Left hindlimb (tissue), 1 donor: ENCODE data around the gene LCA5.
"Not testable (repeated sequence)": the region's sequence is repeated elsewhere in the genome, so short reads cannot be mapped to it uniquely, and the experiment has no call there.

Source experiments
- DNase-seq: peaks from one replicate; pipeline ENCODE4 v3.0.0-alpha.2; 2018

Gene LCA5

GRCh38 chr6:79536954-79537747 is at the start of gene LCA5:
Gene LCA5 (minus strand): TSS chr6:79537430. CDS start chr6:79518894, 18,536 bp downstream.
- DNase-seq = peak; percentile 97

- DNase-seq = no peak
Measured at GRCh38 chr6:79586548-79586947, 49.3 kb upstream of the LCA5 start.

DNA sequence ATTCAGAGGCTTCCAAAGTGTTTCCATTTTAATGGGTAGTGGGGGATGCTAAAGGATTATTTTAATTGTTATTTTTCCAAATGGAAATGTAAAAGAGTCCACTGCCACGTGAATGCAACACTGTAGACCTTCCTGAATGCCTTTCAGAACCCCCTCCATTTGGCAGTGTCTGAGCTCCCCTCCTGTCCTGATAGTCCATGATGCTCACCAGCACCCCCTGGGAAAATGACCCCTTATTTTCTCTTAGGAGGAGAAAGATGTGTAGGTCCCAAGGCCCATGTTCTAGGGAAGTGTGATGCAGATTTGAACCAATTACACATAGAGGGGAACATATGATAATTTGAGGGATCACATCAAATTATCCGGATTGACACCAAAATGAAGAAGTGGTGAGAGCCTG is 47.1 kb upstream of the LCA5 start:
- no peak for DNase-seq

DNA sequence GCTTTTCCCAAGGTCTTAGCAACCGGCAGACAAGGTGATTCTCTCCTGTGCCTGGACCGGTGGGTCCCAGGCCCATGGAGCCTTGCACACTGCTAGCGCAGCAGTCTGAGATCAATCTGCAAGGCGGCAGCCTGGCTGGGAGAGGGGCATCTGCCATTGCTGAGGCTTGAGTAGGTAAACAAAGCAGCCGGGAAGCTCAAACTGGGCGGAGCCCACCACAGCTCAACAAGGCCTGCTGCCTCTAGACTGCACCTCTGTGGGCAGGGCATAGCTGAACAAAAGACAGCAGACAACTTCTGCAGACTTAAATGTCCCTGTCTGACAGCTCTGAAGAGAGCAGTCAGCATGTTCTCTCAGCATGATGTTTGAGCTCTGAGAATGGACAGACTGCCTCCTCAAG is 40.7 kb upstream of the LCA5 start:
- not testable (repeated sequence) for DNase-seq

DNA sequence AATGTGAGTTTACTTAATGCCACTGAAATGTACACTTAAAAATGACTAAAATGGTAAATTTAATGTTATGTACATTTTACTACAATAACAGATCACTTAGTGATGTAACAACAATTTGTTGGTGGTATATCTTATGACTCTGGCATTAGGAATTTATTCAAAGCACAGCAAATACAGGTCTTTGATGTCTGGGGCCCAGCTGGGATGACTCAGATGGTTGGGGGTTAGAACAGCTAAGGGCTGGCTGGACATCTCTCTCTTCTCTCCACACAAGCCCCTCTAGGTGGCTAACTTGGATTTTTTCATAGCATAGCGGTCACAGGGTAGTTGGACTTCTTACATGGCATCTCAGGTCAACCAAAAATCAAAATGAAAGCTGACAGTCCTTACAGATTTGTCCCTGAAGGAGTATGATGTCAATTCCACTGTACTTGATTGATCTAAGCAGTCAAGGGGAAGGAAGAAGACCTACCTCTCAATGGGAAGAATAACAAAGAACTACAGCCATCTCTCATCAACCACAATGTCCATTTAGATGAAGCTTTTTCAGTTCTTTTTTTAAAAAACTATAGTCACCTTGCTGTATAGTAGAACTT is 37.5 kb upstream of the LCA5 start:
- no peak for DNase-seq

DNA sequence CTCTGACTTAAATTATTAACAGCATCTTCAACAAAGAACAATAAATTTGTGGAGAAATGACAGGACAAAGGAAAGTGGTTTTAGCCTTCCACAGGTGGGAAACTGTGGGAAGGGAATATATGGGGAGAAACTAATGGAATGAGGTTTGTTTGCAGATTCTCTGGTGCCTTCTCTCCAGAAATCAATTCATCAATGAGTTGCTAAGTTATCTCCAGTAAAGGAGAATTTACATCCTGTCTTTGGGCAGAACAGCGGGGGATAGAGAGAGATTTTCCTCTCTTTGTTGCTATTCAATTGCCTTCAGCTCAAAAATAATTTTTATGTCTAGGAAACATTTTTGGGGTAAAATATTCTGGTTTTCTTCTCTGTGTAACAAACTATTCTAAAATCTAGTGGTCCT is 36.9 kb upstream of the LCA5 start:
- no peak for DNase-seq

- no peak for DNase-seq
Measured at GRCh38 chr6:79571030-79571367, 33.8 kb upstream of the LCA5 start.

DNA sequence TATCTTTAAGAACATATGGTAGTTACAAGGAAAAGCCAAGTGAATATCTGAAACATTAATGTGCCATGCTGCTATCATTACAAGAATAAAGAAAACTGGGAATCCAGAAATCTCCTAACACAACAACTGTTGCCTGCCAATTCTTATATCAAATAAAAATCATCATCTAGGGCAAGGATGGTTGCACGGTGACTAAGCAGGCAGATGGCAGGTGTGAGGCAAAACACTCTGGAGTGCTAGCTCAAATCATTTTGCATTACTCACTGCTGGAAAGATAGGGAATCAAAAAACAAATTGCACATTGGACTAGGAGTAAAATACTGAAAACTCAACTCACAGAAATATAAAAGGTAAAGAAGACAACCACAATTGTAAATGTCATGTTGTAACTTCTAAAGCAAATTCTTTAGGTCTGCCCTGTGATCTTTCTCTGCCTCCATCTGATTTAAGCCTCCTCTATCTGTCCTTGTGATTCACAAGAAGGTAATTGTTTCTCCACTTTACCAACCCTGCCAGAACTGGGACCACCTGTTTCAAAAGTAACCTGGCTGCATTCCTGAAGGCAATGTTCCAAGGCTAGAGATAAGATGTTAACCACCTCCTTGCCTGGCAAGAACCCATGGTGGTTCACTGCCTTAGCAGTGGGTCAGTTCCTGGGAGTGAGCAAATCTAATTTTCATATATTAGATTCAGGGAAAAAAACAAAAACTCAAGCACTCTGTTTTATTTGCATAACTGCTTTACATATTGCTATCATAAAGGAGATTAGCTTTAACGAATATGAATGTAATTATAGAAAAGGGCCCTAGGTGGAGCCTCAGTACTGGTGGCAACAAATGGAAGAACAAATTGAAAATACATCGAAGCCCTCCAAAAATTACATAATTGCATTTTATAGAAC is 33.1 kb upstream of the LCA5 start:
- DNase-seq = no peak

- no peak for DNase-seq
Measured at GRCh38 chr6:79568996-79569395, 31.8 kb upstream of the LCA5 start.

DNA sequence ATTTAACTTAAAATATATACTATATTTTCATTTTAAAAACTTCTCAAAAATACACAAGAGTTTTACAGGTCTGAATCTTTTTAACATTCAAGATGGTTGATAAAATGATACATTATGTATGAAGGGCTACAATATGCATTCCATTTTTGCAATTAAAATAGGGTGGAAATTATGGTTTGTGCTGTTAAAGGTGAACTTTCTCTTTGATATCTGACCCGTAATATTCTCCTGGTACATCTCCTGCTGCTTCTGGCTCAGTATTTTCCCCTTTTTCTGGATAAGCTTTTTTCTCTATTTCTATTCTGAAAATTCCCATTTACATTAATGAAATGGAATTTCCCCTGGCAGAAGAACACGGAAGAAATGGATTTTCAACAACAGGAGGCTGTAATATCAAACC is 27.4 kb upstream of the LCA5 start:
- DNase-seq = no peak

DNA sequence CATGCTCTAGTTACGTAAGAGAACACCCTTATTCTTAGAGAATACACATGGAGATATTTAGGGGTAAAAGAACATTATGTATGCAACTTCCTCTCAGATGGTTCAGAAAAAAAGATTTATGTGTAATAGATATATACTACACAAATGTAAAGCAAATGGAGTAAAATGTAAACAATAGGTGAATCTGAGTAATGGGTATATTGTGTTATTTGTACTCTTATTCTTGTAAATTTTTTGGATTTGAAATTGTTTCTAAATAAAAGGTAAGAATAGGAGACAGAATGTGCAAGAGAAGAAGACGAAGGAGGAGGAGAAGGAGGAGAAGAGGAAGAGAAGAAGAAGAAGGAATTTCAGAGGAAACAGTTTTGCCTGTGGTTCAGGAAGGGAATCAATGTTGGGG is 22.5 kb upstream of the LCA5 start:
- no peak for DNase-seq

DNA sequence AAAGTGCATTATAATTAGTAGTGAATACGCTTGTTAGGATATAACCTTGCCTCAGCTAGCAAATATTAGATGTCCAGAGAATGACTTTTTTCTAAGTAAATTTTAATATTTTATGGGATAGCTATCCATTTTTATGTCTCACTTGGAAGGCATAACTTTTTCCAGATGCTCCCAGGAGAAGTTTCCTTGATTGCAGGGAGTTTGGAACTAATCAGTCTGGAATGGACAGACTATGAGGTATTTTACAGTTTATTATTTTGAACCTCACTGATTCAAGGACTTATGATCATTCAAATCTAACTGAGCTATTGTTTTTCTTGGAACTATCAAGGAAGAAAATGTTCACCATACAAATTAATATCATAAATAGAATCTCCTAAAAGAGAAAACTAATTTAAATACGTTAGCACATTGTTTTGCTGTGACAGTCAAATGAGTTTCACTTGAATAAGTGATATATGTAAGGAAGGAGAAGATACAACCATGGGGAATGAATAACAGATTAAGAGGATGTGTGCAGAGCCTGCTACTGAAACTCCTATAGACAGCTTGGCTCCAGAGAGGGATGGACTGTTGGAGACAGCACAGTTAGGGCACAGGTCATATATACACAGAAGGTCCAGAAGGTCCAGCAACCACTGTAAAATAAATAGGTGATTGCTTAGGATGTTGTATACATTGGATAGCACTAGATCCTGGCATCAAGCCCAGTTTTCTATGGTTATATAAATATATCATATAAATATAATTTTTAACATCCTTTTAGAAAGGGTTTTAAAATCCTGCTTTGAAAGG is 20.6 kb upstream of the LCA5 start:
- no peak for DNase-seq

DNA sequence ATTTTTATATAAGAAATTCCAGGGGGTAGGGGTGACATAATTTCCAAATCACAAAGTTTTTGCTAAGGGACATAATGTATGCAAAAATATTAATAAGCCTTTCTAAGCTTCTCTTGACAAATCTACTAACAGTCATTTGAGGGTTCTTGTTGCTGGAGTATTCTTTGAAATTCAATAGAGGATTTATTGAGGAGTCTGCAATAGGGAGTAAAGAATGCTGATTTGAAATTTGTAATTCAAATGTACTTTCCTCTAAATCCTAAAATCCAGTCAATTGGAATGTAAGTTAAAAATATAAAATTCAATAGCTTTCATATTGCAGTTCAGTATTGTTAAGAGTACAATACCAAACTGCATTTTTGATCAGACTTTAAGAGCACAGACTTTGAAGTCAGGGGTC is 17.1 kb upstream of the LCA5 start:
- no peak for DNase-seq

- no peak for DNase-seq
Measured at GRCh38 chr6:79551401-79551800, 14.2 kb upstream of the LCA5 start.

- DNase-seq = no peak
Measured at GRCh38 chr6:79548304-79548703, 11.1 kb upstream of the LCA5 start.

- DNase-seq = no peak
Measured at GRCh38 chr6:79546186-79546585, 9.0 kb upstream of the LCA5 start.

GRCh38 chr6:79544939-79545450 is 7.8 kb upstream of the LCA5 start:
- DNase-seq = peak; percentile 83

- no peak for DNase-seq
Measured at GRCh38 chr6:79544299-79544927, 7.2 kb upstream of the LCA5 start.

- no peak for DNase-seq
Measured at GRCh38 chr6:79543886-79544285, 6.7 kb upstream of the LCA5 start.

GRCh38 chr6:79543411-79543810 is 6.2 kb upstream of the LCA5 start:
- no peak for DNase-seq

DNA sequence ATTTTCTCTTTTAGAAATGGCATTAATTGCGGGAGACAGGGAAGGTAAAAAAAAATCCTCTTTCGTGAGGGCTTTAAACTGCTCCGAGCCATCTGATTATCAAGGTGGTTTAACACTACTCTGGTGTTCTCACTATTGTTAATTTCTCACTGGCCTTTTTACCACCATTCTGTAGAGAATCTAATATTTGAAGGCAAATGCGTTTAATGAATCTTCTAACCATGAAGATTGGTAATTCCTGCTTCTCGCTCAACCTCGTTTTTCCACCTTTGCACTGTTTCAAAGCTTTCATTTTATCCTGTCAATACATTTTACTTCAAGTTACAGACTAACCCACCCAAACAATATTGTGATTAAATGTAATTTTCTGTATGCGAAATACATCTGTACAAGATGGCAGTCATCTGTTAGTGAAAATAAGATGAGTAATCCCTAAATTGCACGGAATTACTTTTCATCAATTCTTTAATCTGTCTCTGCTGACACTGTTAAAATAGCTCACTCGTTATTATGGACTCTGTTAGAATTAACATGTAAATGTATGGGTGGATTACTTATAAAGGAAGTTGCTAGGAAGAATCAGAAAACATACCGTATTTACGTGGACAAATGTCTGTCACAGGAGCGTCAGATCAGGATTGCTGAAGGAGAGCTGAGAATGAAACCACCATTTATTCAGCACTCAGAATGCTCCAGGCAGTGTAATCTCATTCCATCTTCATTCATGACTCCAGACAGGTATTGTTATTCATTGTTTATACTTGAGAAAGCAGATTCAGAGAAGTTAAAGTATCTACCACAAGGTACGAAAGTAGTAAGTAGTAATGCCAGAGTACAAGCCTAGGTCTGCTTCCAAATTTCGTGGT is 1.1 kb upstream of the LCA5 start:
- no peak for DNase-seq
